Gastroesophageal sphincter (tissue), 4 donors: ENCODE results near the gene RERE. TPM values are rescaled to one million over a fixed set of nuclear protein-coding genes. Genes with fewer than 3 reads are reported as not detected.

Experiments used
- ATAC-seq: fragments of 150-250 bp; one replicate; pipeline ENCODE4 v1.9.1; 2016; ENCODE audit warnings: mild to moderate bottlenecking, moderate library complexity
- H3K27ac ChIP-seq, 4 donors: fragments of 200-600 bp; sonication (generic) in 3 of 4; 1 replicate in 3 of 4; 2 replicates in 1 of 4; pipeline ENCODE4 v1.5.1; 2016 to 2019
- H3K27me3 ChIP-seq: fragments of 200-600 bp; sonication (generic); one replicate; pipeline ENCODE4 v1.5.1; 2019
- H3K36me3 ChIP-seq, 2 donors: fragments of 200-600 bp; sonication (generic); one replicate each; pipeline ENCODE4 v1.5.1; 2019; ENCODE audit warnings: control low read depth in 1 of 2
- H3K4me1 ChIP-seq, 3 donors: fragments of 200-600 bp; sonication (generic); 1 replicate in 2 of 3; 2 replicates in 1 of 3; pipeline ENCODE4 v1.5.1; 2016 to 2019; ENCODE audit warnings: control low read depth in 2 of 3
- H3K4me3 ChIP-seq, 2 donors: fragments of 200-600 bp; sonication (generic); one replicate each; pipeline ENCODE4 v1.5.1; 2019; ENCODE audit warnings: mild to moderate bottlenecking in 1 of 2, moderate library complexity in 1 of 2
- H3K9me3 ChIP-seq, 3 donors: fragments of 200-600 bp; sonication (generic); one replicate each; pipeline ENCODE4 v1.5.1; 2017 to 2019; ENCODE audit warnings: control low read depth in 2 of 3
- CTCF ChIP-seq, 4 experiments: fragments of 200-600 bp in 2 of 4; fragments of 450-650 bp in 2 of 4; sonication (generic) in 1 of 4; IDR thresholded peaks; one replicate each; pipeline ENCODE4 v1.5.1; 2017 to 2019; ENCODE audit warnings: antibody characterized with exemption in 4 of 4, mild to moderate bottlenecking in 2 of 4, moderate library complexity in 2 of 4
- EP300 ChIP-seq: sonication (generic); formaldehyde crosslinking; IDR thresholded peaks from one replicate; pipeline ENCODE4 v1.6.1; 2017; ENCODE audit warnings: antibody characterized with exemption, mild to moderate bottlenecking
- POLR2A ChIP-seq, 2 donors: fragments of 450-650 bp; IDR thresholded peaks; one replicate each; pipeline ENCODE4 v1.6.1; 2017; ENCODE audit warnings: antibody characterized with exemption in 2 of 2, mild to moderate bottlenecking in 2 of 2, moderate library complexity in 1 of 2
- POLR2AphosphoS5 ChIP-seq: sonication (generic); formaldehyde crosslinking; IDR thresholded peaks from one replicate; pipeline ENCODE4 v1.6.1; 2017; ENCODE audit warnings: antibody characterized with exemption
- WGBS, 2 donors: methylation state at CpG; one replicate each; pipeline ENCODE4 v1.1.5; 2018; ENCODE audit warnings: low coverage in 1 of 2; 5-methylcytosine and 5-hydroxymethylcytosine counted together
- total RNA-seq, 4 donors: library from RNA; depleted of rRNA; stranded (reverse); fragments of >200 nt; gene quantifications; one replicate each; pipeline ENCODE4 v1.1.0, GENCODE V29; 2016

RERE gene
- total RNA-seq, 4 donors from 2014 or later = 112 to 212 (median 139) TPM

- H3K27ac ChIP-seq = peak overlapping the region in 3 of 4 donors; percentile 37 to 63 (median 38)
- ATAC-seq = peak; percentile 89
- no peak overlapping the region for H3K4me3 ChIP-seq
- peaks cover 0 to 47% of the 10 kb centered on the region in 2 donors for H3K36me3 ChIP-seq
- peaks cover 0 to 24% (median 2%) of the 10 kb centered on the region in 3 donors for H3K4me1 ChIP-seq
- no peaks in the 10 kb centered on the region for H3K27me3 ChIP-seq
- 46 to 74% methylated on average over 3 of the region's 3 CpGs for WGBS, 2 donors
- peak; percentile 73 for TF ChIP-seq POLR2AphosphoS5
- no peak for TF ChIP-seq CTCF (IDR thresholded peaks at IDR 0.05)
- no peaks in the 10 kb centered on the region for H3K9me3 ChIP-seq
Measured at GRCh38 chr1:8497210-8497819, 320.1 kb downstream of the RERE start.

GRCh38 chr1:8496473-8496872 lies 321.0 kb downstream of the RERE start:
- Histone ChIP-seq H3K4me1 (peaks cover 0 to 32% (median 2%) of the 10 kb centered on the region in 3 donors), H3K4me3 (no peak overlapping the region), H3K27ac (peak overlapping the region in 3 of 4 donors; percentile 37 to 43 (median 38)), H3K9me3 (no peaks in the 10 kb centered on the region), H3K36me3 (peaks cover 0 to 47% of the 10 kb centered on the region in 2 donors), H3K27me3 (no peaks in the 10 kb centered on the region)
- TF ChIP-seq CTCF (IDR thresholded peaks at IDR 0.05) (no peak), EP300 (no peak), POLR2A (IDR thresholded peaks at IDR 0.05) (no peak), POLR2AphosphoS5 (no peak)
- ATAC-seq = no peak
- WGBS, 2 donors = 79 to 86% methylated on average over 5 to 8 of the region's 8 CpGs

- Histone ChIP-seq H3K4me3 (no peak overlapping the region), H3K9me3 (no peaks in the 10 kb centered on the region), H3K36me3 (peaks cover 0 to 47% of the 10 kb centered on the region in 2 donors), H3K27ac (peak overlapping the region in 2 of 4 donors; percentile 37 to 38), H3K27me3 (no peaks in the 10 kb centered on the region), H3K4me1 (peaks cover 0 to 33% (median 2%) of the 10 kb centered on the region in 3 donors)
- no peak for ATAC-seq
- WGBS, 2 donors = 80 to 85% methylated on average over 4 to 6 of the region's 6 CpGs
- no peak for TF ChIP-seq POLR2A (IDR thresholded peaks at IDR 0.05)
- TF ChIP-seq EP300 = no peak
- no peak for TF ChIP-seq POLR2AphosphoS5
- TF ChIP-seq CTCF (IDR thresholded peaks at IDR 0.05) = no peak
Measured at GRCh38 chr1:8495928-8496401, 321.5 kb downstream of the RERE start.

- Histone ChIP-seq H3K36me3 (peaks cover 0 to 47% of the 10 kb centered on the region in 2 donors), H3K27me3 (no peaks in the 10 kb centered on the region), H3K4me3 (no peak overlapping the region), H3K4me1 (peaks cover 0 to 33% (median 2%) of the 10 kb centered on the region in 3 donors), H3K9me3 (no peaks in the 10 kb centered on the region), H3K27ac (no peak overlapping the region)
- no peak for ATAC-seq
- WGBS, 2 donors = 89 to 100% methylated on average over 1 to 3 of the region's 3 CpGs
- TF ChIP-seq CTCF (IDR thresholded peaks at IDR 0.05) (no peak), POLR2A (IDR thresholded peaks at IDR 0.05) (no peak), POLR2AphosphoS5 (no peak), EP300 (no peak)
Measured at GRCh38 chr1:8494681-8495080, 322.8 kb downstream of the RERE start.
